Ovary (tissue), 9 donors: Measurements from ENCODE around the gene TSPAN16. TPM values are rescaled to one million over a fixed set of nuclear protein-coding genes. Genes with fewer than 3 reads are reported as not detected.

Source experiments
- DNase-seq, 5 donors: peaks; one replicate each; pipeline ENCODE4 v3.0.0-alpha.2; 2019 to 2020
- H3K27ac ChIP-seq, 2 donors: fragments of 200-600 bp; one replicate each; pipeline versions ENCODE4 v1.5.1 to v1.8.0; 2019 to 2022
- H3K27me3 ChIP-seq: fragments of 200-600 bp; one replicate; pipeline ENCODE4 v1.8.0; 2022
- H3K36me3 ChIP-seq: fragments of 200-600 bp; sonication (generic); one replicate; pipeline ENCODE4 v1.5.1; 2019
- H3K4me1 ChIP-seq: one replicate; pipeline ENCODE4 v1.8.1; 2013; ENCODE audit warnings: mild to moderate bottlenecking, moderate library complexity; ENCODE audit not compliant: insufficient read depth
- H3K4me3 ChIP-seq: fragments of 200-600 bp; sonication (generic); one replicate; pipeline ENCODE4 v1.5.1; 2017
- H3K9me3 ChIP-seq, 2 donors: fragments of 200-600 bp in 1 of 2; sonication (generic) in 1 of 2; one replicate each; pipeline versions ENCODE4 v1.5.1 to v1.8.1; 2013 to 2019; ENCODE audit warnings: mild to moderate bottlenecking in 1 of 2, moderate library complexity in 1 of 2
- CTCF ChIP-seq, 3 donors: fragments of 450-650 bp in 2 of 3; fragments of 200-600 bp in 1 of 3; IDR thresholded peaks; one replicate each; pipeline versions ENCODE4 v1.5.1 to v1.8.0; 2016 to 2022; ENCODE audit warnings: antibody characterized with exemption in 3 of 3, mild to moderate bottlenecking in 1 of 3
- EP300 ChIP-seq: sonication (generic); formaldehyde crosslinking; IDR thresholded peaks from one replicate; pipeline ENCODE4 v1.6.1; 2017; ENCODE audit warnings: antibody characterized with exemption
- POLR2A ChIP-seq: fragments of 450-650 bp; IDR thresholded peaks from one replicate; pipeline ENCODE4 v1.6.1; 2017; ENCODE audit warnings: antibody characterized with exemption, mild to moderate bottlenecking, moderate library complexity
- WGBS, 3 donors: extraction: QIAGEN DNeasy Blood & Tissue Kit in 1 of 3; methylation state at CpG; one replicate each; pipeline versions ENCODE4 v1.1.5 to v1.1.7; 2013 to 2017; 5-methylcytosine and 5-hydroxymethylcytosine counted together
- intact Hi-C, 4 donors: fragments of 100-400 bp; cut with DNase I; formaldehyde crosslinking; loops; one replicate each; pipeline versions ENCODE4 v1.11.0 to v1.15.1; 2022 to 2023
- polyA plus RNA-seq, 2 donors: library from polyadenylated mRNA; stranded (reverse); fragments of 200-250 nt in 1 of 2; fragments of 350-450 nt in 1 of 2; fragmentation: Illumina TruSeq in 1 of 2; extraction: RNeasy Lipid Tissue Mini Kit (QIAGEN cat#74804) in 1 of 2; gene quantifications; one replicate each; pipeline ENCODE4 v1.2.3, GENCODE V29; 2013 to 2014
- total RNA-seq, 7 donors: library from RNA; depleted of rRNA in 2 of 7; stranded (reverse); fragments of >200 nt in 2 of 7; fragmentation: NEBNext Ultra II Directional in 3 of 7; extraction: Animal tissue kit (Norgen Biotek cat#: 25700) in 3 of 7; gene quantifications; one replicate each; pipeline versions ENCODE4 v1.1.0 to v1.2.4, GENCODE V29; 2016 to 2023
- donor health status: DM: no; HTN: no; CAD: no; lungs with moderate emphysema.
- donor health status: DM: no; HTN: no; CAD: no.
- donor health status: Bipolar disorder and iron deficiency.
- donor health status: DM: yes; HTN: yes; CAD: no.
- donor health status: DM: no; HTN: no; CAD: no.
- donor health status: DM: yes; HTN: yes; CAD: no.

TSPAN16 gene
- total and polyA plus RNA-seq, 9 donors, result not detected

- Histone ChIP-seq H3K36me3 (no peaks in the 10 kb centered on the region), H3K27ac (no peak overlapping the region), H3K27me3 (no peaks in the 10 kb centered on the region), H3K4me1 (no peaks in the 10 kb centered on the region), H3K9me3 (no peaks in the 10 kb centered on the region), H3K4me3 (no peak overlapping the region)
- TF ChIP-seq POLR2A (no peak), EP300 (no peak), CTCF (IDR thresholded peaks at IDR 0.05) (no peak)
- DNase-seq, result no peak
- intact Hi-C loops, result loop anchor here in 1 of 4 donors (10.0 kb wide), 1 partner anchor 64 kb away; no protein-coding TSS in a partner anchor
- WGBS, 3 donors, result 77 to 87% (median 82%) methylated on average over 7 of the region's 7 CpGs
Measured at GRCh38 chr19:11288349-11288748, 7.6 kb upstream of the TSPAN16 start.

- 74 to 80% (median 75%) methylated on average over 4 of the region's 4 CpGs for WGBS, 3 donors
- DNase-seq, result no peak
- H3K27ac ChIP-seq, result no peak overlapping the region
- no peaks in the 10 kb centered on the region for H3K27me3 ChIP-seq
- H3K4me3 ChIP-seq, result no peak overlapping the region
- no peaks in the 10 kb centered on the region for H3K9me3 ChIP-seq
- TF ChIP-seq EP300 (no peak), CTCF (IDR thresholded peaks at IDR 0.05) (no peak), POLR2A (no peak)
- no peaks in the 10 kb centered on the region for H3K36me3 ChIP-seq
- intact Hi-C loops, result loop anchor here in 3 of 4 donors (5.0 to 10.0 kb wide), 6 partner anchors 47 to 295 kb away; partner anchors contain the start of genes ELAVL3 (in 1 of the 3), EPOR (in 1 of the 3) and RAB3D (in 1 of the 3)
- H3K4me1 ChIP-seq, result no peaks in the 10 kb centered on the region
Measured at GRCh38 chr19:11290256-11290655, 5.7 kb upstream of the TSPAN16 start.

DNA sequence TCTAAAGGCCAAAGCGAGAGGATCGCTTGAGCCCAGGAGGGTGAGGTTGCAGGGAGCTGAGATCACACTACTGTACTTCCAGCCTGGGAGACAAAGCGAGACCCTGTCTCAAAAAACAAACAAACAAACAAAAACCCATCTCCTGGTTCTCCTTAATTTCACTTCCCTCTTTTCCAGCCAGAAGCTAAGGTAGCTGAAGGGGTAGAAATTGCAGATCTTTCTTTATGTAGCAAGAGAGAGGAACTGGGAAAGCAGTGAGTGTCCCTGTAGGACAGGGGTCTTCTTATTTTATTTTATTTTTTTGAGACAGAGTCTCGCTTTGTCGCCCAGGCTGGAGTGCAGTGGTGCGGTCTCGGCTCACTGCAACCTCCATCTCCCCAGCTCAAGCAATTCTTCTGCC lies 4.5 kb upstream of the TSPAN16 start:
- WGBS, 3 donors, result 89 to 90% (median 90%) methylated on average over 7 of the region's 7 CpGs

GRCh38 chr19:11291991-11292390 lies 4.0 kb upstream of the TSPAN16 start:
- intact Hi-C loops, result loop anchor here in 3 of 4 donors (5.0 to 10.0 kb wide), 6 partner anchors 45 to 293 kb away; partner anchors contain the start of genes ELAVL3 (in 1 of the 3), EPOR (in 1 of the 3) and RAB3D (in 1 of the 3)
- no peak overlapping the region for H3K4me3 ChIP-seq
- H3K27me3 ChIP-seq, result no peaks in the 10 kb centered on the region
- no peak overlapping the region for H3K27ac ChIP-seq
- no peak for DNase-seq
- no peaks in the 10 kb centered on the region for H3K4me1 ChIP-seq
- H3K36me3 ChIP-seq, result no peaks in the 10 kb centered on the region
- H3K9me3 ChIP-seq, result no peaks in the 10 kb centered on the region
- TF ChIP-seq EP300 (no peak), POLR2A (no peak), CTCF (IDR thresholded peaks at IDR 0.05) (no peak)
- 66 to 81% (median 74%) methylated on average over 1 of the region's 1 CpG for WGBS, 3 donors

More for the DNA sequence above, 4.5 kb upstream of the TSPAN16 start:
- no peaks in the 10 kb centered on the region for H3K27me3 ChIP-seq
- intact Hi-C loops, result loop anchor here in 3 of 4 donors (5.0 to 10.0 kb wide), 6 partner anchors 46 to 293 kb away; partner anchors contain the start of genes ELAVL3 (in 1 of the 3), EPOR (in 1 of the 3) and RAB3D (in 1 of the 3)
- no peaks in the 10 kb centered on the region for H3K9me3 ChIP-seq
- no peak overlapping the region for H3K27ac ChIP-seq
- no peak for DNase-seq
- no peaks in the 10 kb centered on the region for H3K36me3 ChIP-seq
- TF ChIP-seq POLR2A, result no peak
- TF ChIP-seq EP300, result no peak
- no peak for TF ChIP-seq CTCF (IDR thresholded peaks at IDR 0.05)
- no peaks in the 10 kb centered on the region for H3K4me1 ChIP-seq
- H3K4me3 ChIP-seq, result no peak overlapping the region
